Type B pancreatic cell (in vitro differentiated cells): ENCODE data around the gene TRMT112. TPM values are rescaled to one million over a fixed set of nuclear protein-coding genes. Genes with fewer than 3 reads are reported as not detected.

Experiments used
- DNase-seq: peaks from one replicate; pipeline ENCODE4 v3.0.0; 2021; ENCODE audit warnings: mixed read lengths; ENCODE audit not compliant: unreplicated experiment; ENCODE audit errors: extremely low spot score
- H3K27ac Mint-ChIP-seq: 2 replicates; pipeline ENCODE4 v1.8.0; 2021; ENCODE audit warnings: mild to moderate bottlenecking, mixed read lengths
- H3K27me3 Mint-ChIP-seq: 2 replicates; pipeline ENCODE4 v1.8.0; 2021; ENCODE audit warnings: mixed read lengths
- H3K36me3 Mint-ChIP-seq: 2 replicates; pipeline ENCODE4 v1.8.0; 2021; ENCODE audit warnings: mixed read lengths
- H3K4me1 Mint-ChIP-seq: one replicate; pipeline ENCODE4 v1.8.0; 2021; ENCODE audit warnings: mixed read lengths; ENCODE audit not compliant: unreplicated experiment
- H3K4me3 Mint-ChIP-seq: 2 replicates; pipeline ENCODE4 v1.8.0; 2021; ENCODE audit warnings: mild to moderate bottlenecking, mixed read lengths
- H3K9me3 Mint-ChIP-seq: 2 replicates; pipeline ENCODE4 v1.8.0; 2021; ENCODE audit warnings: mixed read lengths
- total RNA-seq: library from RNA; stranded (reverse); gene quantifications from 2 replicates; pipeline ENCODE4 v1.2.1, GENCODE V29; 2021; ENCODE audit warnings: low replicate concordance
- TF ChIP-seq, protein P1 (sequence below): fragments of 200-600 bp; sonication (generic); conservative IDR thresholded peaks from 2 replicates; pipeline ENCODE4 v1.5.0; 2021; ENCODE audit warnings: antibody characterized with exemption, mild to moderate bottlenecking

TRMT112 gene
- total RNA-seq, 1 donor from 2014 or later, result 198 TPM

DNA sequence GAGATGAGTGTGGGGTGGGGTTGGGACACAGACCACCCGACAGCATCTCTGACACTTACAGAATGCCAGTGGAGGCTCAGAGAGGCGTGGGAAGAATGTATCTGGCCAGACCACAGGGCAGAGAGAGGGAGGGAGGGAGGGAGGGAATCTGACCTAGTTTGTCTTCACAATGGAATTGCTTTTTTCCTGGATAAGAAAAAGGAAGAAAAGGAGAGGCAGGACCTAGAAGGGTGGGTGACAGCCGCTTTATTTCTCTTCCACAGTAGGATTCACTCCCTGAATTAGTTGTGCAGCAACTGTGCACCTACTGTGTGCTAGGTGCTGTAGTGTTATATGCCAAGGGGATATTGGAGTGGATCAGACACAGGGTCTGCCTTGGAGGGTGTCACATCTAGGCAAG, 22.6 kb downstream of the TRMT112 start:
- Mint-ChIP-seq H3K36me3 (peaks cover 6% of the 10 kb centered on the region), H3K27me3 (peaks cover 88% of the 10 kb centered on the region), H3K9me3 (no peaks in the 10 kb centered on the region), H3K27ac (no peak overlapping the region), H3K4me1 (no peaks in the 10 kb centered on the region), H3K4me3 (peak overlapping the region; percentile 9)
- DNase-seq, result no peak
- TF ChIP-seq, protein P1, sequence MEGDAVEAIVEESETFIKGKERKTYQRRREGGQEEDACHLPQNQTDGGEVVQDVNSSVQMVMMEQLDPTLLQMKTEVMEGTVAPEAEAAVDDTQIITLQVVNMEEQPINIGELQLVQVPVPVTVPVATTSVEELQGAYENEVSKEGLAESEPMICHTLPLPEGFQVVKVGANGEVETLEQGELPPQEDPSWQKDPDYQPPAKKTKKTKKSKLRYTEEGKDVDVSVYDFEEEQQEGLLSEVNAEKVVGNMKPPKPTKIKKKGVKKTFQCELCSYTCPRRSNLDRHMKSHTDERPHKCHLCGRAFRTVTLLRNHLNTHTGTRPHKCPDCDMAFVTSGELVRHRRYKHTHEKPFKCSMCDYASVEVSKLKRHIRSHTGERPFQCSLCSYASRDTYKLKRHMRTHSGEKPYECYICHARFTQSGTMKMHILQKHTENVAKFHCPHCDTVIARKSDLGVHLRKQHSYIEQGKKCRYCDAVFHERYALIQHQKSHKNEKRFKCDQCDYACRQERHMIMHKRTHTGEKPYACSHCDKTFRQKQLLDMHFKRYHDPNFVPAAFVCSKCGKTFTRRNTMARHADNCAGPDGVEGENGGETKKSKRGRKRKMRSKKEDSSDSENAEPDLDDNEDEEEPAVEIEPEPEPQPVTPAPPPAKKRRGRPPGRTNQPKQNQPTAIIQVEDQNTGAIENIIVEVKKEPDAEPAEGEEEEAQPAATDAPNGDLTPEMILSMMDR, result no peak

DNA sequence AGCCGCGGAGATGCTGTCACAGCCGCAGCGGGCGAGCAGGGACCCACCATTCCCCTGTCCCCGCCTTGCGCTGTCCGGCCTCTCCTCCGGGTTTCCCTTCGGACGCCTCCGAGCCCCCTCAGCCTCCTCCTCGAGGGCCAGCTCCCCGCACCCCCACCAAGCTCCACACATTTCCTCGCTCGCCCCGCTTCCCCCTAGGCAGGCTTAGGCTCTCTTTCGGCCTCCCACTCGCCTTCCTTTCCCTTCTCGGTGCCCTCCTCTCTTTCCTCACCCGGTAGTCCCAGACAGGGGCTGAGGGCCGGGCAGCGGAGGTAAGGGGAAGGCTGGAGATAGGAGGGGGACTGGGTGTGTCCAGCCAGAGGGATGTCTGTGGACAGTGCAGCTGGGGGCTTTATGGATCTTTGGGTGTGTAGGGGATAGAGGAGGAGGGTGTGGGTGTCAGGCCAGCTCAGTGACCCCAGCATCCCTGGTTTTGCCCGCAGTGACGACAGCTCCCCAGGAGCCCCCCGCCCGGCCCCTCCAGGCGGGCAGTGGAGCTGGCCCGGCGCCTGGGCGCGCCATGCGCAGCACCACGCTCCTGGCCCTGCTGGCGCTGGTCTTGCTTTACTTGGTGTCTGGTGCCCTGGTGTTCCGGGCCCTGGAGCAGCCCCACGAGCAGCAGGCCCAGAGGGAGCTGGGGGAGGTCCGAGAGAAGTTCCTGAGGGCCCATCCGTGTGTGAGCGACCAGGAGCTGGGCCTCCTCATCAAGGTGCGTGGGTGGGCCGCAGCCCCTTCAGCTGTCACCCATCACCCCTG, 24.7 kb downstream of the TRMT112 start:
- Mint-ChIP-seq H3K36me3 (peaks cover 10% of the 10 kb centered on the region), H3K9me3 (no peaks in the 10 kb centered on the region), H3K4me3 (peak overlapping the region; percentile 54), H3K4me1 (no peaks in the 10 kb centered on the region), H3K27me3 (peaks cover 76% of the 10 kb centered on the region), H3K27ac (no peak overlapping the region)
- no peak for DNase-seq
- TF ChIP-seq, protein P1, result no peak

DNA sequence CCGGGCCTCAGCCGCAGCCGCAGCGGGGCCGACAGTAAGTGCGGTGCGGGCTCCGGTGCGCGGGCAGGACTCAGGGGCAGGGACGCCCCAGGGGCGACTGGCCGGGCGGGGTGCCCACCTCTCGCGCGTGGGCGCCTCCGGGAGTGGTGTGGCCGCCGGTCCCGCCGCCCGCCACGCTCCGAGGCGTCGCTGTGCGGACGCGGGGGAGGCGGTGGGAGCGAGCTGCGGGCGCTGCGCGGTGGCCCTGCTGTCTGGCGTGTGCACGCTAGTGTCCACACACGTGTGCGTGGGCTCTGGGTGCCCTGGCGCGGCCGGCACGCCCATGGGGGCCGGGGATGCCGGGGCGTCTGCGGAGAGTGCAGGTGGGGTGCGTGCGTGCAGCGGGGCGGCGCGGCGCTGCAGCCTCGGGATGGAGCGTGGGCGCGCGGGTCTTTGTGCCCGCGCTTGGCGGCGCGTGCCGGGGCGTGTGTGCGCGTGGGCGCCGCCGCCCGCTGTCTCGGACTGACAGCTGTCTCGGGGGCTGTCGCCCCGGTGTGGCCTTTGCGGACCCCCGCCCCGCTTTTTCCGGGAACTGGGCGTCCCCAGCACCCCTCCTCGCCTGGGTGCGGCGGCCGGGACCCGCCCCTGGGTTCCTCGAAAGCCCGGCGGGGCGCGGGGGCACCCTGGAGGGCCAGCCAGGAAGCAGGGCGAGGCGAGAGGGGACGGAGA, 25.5 kb downstream of the TRMT112 start:
- peaks cover 69% of the 10 kb centered on the region for H3K27me3 Mint-ChIP-seq
- no peak overlapping the region for H3K4me3 Mint-ChIP-seq
- peaks cover 3% of the 10 kb centered on the region for H3K4me1 Mint-ChIP-seq
- H3K36me3 Mint-ChIP-seq, result peaks cover 10% of the 10 kb centered on the region
- TF ChIP-seq, protein P1, result no peak
- H3K27ac Mint-ChIP-seq, result no peak overlapping the region
- DNase-seq, result no peak
- no peaks in the 10 kb centered on the region for H3K9me3 Mint-ChIP-seq

DNA sequence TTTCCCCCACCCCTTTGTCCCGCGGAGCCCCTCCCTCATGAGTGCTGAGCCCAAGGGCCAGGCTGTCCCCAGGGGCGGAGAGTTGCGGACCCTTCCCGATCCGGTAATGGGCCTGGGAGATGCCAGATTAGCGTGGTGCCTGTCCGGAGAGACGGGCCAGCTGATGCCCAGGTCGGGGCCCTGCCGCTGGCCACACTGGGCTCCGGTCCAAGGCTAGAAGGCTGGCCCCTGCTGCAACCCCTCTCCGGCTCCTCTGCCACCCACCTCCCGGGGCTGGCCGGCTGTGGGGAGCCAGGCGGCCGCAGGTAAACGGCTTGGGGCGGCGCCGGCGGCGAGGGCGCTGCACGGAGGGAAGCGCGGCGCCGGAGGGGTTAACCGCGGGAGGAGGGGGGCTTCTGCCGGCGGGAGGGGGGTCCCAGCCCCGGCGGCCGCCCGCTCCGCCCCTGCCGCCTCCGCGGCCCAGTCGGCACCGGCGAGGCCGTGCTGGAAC, 26.1 kb downstream of the TRMT112 start, which contains the start of gene KCNK4:
KCNK4 (plus strand) TSS at position 41 of the 490 bp plus-strand sequence. CDS start 1,717 bp downstream, outside the sequence.
- Mint-ChIP-seq H3K27me3 (peaks cover 63% of the 10 kb centered on the region), H3K4me1 (peaks cover 9% of the 10 kb centered on the region), H3K27ac (no peak within 1 kb of the TSS), H3K9me3 (no peaks in the 10 kb centered on the region), H3K36me3 (peaks cover 10% of the 10 kb centered on the region), H3K4me3 (peak within 1 kb of the TSS; percentile 81)
- no peak for DNase-seq
- TF ChIP-seq, protein P1, result no peak

DNA sequence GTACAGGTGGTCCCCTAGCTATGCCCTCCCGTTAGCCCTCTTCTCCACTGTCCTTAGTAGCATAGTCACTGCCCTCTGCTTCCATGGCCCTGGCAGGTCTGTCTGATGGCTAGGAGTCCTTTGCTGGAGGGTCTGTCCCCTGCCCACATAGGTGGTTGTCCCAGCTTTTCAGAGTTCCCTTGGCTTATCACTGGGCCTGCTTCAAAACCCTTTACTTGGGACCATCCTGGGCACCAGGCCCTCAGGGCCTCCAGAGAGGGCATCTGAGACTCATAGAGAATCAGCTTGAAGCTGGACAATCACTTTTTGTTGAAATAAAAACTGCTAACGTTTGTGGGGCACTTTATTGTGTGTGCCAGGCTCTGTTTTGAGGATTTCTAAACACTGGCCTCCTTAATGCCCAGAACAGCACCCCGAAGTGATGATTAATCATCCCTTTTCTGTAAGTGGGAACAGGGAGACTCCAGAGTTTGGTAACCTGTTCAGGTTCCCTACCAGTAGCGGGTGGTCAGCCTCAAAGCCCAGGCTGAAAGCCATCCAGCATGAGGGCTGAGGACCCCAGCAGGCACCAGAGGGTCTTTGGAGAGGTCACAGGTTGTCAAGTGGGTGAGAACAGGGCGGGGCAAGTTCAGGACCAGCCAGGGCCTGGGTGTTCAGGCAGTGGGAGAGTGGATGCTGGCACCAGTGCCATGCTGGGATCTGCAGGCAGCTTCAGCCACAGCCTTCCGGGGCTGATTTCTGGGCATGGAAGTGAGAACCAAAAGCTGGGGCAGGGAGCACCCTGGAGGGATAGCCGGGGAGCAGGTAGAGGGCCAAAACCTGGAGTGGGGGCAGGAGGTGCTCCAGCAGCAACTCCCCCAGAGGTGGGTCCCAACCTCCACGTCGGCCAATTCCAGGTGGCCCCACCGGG, 26.8 kb downstream of the TRMT112 start:
- Mint-ChIP-seq H3K36me3 (peaks cover 10% of the 10 kb centered on the region), H3K27me3 (peaks cover 56% of the 10 kb centered on the region), H3K4me3 (peak overlapping the region; percentile 81), H3K4me1 (peaks cover 9% of the 10 kb centered on the region), H3K9me3 (no peaks in the 10 kb centered on the region), H3K27ac (no peak overlapping the region)
- DNase-seq, result no peak
- TF ChIP-seq, protein P1, result no peak
